ENCODE measurements around the gene PNMT.

The PNMT gene

DNA sequence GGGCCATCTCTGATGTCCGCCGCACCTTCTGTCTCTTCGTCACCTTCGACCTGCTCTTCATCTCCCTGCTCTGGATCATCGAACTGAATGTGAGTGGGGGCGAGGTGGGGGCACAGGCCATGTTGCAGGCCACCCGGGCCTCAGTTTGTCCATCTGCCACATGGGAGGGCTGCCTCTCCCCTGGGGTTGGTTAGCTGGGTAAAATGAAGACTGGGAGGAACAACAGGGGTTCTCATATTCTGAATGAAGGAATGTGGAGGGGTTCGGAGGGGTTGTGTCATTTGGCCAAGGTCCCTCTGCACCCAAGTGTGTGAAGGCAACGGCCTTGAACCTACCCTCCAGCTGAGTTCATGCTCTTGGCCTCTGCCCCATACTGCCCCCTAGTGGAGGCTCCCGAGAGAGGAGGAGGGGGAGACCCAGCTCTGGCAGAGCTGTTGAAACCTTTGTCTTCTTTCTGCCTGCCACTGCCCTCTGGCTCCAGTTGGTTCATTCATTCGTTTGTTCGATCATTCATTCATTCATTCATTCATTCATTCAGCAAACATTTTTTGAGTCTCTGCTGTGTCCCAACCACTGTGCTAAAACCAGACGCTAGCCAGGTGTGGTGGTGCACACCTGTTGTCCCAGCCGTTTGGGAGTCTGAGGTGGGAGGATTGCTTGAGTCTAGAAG is 14.5 kb upstream of the PNMT start:
- peak; percentile 20 to 39 for DNase-seq

DNA sequence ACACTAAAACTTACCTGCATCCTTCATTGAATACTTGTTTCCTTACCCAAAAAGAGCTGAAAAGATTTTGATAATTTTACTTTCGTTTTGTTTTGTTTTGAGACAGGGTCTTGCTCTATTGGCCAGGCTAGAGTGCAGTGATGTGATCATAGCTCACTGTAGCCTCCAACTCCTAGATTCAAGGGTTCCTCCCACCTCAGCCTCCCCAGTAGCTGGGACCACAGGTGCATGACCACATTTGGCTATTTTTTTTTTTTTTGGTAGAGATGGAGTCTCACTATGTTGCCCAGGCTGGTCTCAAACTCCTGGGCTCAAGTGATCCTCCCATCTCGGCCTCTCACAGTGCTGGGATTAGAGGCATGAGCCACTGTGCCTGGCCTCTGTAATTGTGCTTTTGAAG is 13.1 kb upstream of the PNMT start:
- DNase-seq = no peak

DNA sequence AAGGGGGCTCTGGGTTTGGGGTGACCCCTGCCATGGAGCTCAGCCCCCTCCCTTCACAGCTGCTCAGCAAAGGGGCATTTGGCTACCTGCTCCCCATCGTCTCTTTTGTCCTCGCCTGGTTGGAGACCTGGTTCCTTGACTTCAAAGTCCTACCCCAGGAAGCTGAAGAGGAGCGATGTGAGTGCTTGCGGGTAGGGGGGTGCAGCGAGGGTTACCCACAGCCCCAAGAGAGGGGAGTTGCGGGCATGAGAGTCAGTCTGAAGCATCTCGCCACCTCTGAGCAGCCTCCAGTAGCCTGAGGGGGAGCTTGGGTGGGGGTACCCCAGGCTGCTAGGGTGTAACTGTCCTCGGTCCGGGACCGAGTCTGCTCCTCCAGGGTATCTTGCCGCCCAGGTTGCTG is 9.9 kb upstream of the PNMT start:
- no peak for DNase-seq

DNA sequence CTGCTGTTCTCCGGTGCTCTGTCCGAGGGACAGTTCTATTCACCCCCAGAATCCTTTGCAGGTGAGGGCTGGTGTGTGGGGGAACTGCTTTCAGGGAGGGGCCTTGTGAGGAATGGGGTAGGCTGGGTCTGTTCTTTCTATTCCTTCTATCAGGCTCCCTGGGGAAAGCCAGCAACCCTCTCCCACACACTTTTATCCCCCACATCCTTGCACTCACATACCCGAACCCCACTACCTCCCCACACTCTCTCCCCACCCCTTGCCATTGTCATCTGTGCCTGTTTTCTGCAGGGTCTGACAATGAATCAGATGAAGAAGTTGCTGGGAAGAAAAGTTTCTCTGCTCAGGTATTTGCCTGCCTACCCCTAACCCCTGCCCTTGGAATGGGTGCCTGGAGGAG is 9.5 kb upstream of the PNMT start:
- no peak for DNase-seq

DNA sequence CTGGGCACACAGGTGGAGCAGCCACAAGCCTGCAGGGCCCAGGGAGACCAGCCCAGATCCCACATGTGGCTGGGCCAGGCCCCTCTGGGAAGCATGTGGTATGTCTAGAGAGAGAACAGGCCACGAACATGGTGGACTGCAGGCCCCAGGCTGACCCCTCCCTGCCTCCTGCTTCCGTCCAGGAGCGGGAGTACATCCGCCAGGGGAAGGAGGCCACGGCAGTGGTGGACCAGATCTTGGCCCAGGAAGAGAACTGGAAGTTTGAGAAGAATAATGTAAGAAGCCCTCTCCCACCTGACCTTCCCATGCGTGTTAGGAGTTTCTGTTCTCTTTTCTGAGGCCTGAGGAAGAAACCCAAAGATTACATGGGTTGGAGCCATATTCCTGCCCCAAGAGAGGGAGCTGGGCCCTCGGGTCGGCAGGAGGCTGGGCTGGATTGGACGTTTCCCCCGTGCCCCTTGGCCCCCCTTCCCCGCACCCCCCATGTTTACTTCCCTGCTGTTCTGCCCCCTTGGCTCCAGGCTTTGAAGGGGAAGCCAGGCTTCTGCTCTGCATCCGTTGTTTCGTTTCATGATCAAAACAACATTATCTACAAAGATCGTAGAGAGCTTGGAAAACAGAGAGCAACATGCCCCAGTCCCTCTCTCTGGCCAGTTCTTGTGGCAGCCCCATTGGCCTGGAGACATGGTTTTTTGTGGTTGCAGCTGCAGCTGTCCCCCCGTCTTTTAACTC is 8.8 kb upstream of the PNMT start:
- DNase-seq = no peak

DNA sequence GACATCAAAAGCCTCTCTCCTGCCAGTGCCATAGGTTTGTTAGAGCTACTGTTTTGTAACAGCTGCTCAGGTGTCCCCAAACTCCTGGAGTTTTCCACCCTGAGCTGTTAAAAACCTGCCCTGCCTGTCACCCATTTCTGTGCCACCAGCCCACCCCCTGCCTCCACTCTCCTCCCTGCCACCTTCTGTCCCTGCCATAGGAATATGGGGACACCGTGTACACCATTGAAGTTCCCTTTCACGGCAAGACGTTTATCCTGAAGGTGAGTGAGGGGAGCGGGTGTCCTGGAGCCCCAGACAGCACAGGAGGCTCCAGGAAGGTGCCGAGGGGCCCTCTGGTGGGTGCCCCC is 8.3 kb upstream of the PNMT start:
- DNase-seq = no peak

DNA sequence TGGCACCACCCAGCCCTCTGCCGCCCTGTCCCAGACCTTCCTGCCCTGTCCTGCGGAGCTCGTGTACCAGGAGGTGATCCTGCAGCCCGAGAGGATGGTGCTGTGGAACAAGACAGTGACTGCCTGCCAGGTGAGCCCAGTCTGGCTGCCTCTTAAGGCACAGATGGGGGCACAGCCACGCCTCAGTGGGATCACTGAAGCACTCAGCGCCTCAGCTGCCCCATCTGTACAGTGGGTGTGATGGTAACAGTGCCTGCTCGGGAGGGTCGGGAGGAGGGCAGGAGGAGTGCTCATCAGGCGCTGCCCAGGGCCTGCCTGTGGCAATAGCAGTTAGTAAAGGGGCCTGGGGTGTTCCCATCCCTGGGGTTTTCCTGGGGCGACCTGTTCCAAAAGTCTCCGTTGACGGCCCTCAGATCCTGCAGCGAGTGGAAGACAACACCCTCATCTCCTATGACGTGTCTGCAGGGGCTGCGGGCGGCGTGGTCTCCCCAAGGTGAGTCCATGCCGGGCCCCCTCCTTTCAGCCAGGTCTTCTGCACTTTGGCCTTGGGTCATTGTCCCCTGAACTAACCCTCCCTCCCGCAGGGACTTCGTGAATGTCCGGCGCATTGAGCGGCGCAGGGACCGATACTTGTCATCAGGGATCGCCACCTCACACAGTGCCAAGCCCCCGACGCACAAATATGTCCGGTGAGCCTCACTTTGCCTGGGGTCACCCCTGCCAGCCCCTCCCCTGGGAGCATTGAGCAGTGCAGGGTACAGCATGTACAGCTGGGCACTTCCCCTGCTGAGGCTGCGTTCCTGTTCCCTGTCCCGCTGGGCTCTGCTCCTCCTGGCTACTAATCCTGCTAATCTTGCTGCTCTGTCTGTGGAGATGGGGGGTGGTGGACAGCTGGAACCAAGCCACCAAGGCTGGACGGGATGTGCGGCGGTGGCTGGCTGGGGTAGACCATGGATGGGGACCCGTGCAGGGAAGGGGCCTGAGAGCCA is 7.6 kb upstream of the PNMT start:
- DNase-seq = peak; percentile 53 to 76

DNA sequence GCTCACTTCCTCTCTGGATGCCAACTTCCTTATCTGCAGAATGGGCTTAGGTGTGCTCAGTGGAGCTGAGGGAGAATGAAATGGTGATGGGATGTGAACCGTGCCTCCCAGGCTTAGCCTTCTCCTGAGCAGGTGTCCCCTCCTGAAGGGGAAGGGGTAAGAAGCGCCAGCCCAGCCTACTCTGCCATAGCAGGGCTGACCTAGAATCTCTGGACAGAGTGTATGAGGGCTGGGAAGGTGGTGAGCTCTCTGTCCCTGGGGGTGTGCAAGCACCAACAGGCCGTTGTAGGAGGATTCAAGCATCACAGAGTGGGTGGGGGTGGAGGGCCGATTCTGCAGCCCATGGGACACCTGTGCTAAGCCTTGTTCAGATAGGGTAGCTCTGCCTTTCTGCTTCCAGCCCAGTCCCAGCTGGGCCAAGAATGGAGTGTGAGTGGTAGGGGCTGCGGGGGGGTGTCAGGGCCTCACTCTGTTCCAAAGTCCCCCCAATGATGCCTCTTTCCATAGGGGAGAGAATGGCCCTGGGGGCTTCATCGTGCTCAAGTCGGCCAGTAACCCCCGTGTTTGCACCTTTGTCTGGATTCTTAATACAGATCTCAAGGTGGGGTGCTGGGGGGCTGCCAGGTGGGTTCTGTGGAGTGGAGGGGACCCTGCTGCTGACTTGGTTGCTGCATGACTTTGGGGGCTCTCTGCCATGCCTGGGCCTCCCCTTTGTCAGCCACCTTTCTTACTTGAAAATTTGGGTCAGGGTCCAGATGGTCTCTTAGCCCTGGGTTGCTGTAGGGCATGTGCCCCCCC is 6.3 kb upstream of the PNMT start:
- DNase-seq = no peak

DNA sequence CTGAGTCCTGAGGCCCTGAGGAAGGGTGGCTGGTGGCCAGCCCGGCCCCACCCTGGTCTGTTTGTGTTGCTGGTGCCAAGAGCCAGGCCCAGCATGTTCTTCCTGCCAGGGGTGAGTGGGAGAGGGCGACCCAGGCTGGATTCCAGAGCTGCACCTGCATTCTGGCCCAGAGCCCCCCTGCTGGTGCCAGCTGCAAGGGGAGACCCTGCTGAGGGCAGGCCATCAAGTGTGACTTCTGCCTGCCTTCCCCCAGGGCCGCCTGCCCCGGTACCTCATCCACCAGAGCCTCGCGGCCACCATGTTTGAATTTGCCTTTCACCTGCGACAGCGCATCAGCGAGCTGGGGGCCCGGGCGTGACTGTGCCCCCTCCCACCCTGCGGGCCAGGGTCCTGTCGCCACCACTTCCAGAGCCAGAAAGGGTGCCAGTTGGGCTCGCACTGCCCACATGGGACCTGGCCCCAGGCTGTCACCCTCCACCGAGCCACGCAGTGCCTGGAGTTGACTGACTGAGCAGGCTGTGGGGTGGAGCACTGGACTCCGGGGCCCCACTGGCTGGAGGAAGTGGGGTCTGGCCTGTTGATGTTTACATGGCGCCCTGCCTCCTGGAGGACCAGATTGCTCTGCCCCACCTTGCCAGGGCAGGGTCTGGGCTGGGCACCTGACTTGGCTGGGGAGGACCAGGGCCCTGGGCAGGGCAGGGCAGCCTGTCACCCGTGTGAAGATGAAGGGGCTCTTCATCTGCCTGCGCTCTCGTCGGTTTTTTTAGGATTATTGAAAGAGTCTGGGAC is 5.5 kb upstream of the PNMT start:
- no peak for DNase-seq

DNA sequence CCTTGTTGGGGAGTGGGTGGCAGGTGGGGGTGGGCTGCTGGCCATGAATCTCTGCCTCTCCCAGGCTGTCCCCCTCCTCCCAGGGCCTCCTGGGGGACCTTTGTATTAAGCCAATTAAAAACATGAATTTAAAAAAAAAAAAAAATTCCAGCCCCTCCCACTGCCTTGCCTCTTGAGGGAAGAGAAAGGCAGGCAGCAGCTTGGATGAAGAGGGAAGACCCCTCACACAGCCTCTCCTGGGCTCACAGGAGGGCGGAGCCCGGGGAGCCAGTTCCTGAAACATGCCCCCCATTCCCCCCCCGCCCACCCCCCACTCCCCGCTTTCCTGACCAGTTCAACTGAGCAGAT is 4.9 kb upstream of the PNMT start:
- no peak for DNase-seq

DNA sequence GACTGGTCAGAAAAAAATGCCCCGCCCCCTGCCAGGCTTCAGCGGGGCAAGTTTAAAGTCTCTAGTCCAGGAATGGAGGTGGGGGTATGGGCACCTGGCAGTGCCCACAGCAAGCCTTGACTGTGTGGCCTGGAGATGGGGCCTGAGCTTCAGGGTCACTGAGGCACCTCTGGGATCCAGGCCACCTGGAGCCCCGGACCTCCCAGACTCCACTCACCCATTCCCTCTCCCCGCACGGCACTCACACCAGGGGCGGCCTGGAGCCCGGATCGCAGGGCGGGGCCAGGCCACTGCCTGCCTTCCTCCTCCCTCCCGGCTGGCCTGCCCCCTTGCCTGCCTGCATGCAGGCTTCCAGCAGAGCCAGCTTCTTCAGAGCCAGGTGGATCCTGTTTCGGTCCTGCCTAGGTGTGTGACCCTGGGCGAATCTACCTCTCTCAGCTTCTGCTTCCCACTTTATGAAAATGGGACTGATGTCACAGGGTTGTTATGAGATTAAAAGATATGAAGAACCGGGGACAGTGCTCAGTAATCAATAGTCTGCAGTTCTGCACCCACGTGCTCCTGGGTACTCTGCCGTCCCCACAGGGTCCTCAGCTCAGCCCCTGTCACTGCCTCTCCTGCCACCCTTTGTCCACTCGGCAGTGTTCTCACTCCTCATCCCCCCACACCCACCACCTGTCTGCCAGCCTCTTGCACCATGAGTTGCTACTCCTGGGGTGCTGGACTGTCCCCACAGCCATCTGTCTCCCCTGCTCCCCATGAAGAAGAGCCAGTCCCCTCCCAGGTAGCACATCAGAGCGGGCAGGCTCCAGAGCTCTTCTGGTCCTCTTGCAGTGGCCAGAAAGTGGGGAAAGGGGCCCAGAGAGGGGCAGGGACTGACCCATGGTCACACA is 4.3 kb upstream of the PNMT start:
- no peak for DNase-seq

DNA sequence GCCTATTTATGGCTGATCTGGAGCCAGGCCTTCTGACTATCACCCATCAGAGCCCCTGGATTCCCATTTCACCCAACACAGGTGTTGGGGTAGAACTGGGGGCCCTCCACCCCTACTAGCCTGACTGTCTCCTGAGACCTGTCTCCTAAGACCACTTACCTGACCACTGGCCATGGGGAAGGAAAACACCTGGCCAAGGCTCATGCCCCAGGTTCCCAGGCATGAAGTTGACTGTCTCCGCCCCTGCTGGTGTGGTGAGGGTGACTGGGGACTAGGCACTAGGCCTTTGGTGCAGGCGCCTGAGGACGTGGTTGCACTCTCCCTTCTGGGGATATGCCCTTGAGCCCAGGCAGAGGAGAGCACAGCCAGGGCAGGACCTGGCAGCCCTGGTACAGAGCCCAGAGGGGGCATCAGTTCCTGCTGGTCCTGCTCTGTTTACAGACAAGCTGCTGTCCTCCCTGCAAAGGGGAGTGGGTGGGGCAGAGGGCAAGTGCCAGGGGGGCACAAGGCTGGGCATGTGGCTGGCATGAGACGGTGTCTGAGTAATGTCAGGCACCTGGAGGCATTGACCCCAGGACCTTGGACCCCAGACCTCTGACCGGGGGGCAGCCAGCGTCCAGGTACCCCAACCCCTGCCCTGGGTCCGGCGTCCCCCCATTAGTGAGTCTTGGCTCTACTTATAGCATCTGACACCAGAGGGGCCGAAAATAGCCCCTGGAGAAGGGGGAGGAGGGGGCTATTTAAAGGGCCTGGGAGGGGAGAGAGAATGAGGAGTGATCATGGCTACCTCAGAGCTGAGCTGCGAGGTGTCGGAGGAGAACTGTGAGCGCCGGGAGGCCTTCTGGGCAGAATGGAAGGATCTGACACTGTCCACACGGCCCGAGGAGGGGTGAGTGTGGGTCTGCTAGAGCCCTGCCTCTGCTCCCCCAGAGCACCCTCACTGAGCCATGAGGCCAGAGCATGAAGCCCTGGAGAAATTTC is 3.4 kb upstream of the PNMT start, which contains the start of gene TCAP:
Gene TCAP (plus strand): TSS at position 769 of the 981 bp plus-strand sequence. CDS start 11 bp downstream, at position 780.
- no peak for DNase-seq

DNA sequence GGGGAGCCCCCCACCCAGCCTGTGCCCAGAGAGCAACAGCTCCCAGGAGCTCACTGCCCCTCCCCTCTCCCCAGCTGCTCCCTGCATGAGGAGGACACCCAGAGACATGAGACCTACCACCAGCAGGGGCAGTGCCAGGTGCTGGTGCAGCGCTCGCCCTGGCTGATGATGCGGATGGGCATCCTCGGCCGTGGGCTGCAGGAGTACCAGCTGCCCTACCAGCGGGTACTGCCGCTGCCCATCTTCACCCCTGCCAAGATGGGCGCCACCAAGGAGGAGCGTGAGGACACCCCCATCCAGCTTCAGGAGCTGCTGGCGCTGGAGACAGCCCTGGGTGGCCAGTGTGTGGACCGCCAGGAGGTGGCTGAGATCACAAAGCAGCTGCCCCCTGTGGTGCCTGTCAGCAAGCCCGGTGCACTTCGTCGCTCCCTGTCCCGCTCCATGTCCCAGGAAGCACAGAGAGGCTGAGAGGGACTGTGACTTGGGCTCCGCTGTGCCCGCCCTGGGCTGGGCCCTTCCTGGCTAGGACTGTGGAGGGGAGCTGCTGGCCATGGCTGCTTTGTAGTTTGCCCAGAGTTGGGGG is 2.5 kb upstream of the PNMT start:
- DNase-seq = peak; percentile 70 to 83

DNA sequence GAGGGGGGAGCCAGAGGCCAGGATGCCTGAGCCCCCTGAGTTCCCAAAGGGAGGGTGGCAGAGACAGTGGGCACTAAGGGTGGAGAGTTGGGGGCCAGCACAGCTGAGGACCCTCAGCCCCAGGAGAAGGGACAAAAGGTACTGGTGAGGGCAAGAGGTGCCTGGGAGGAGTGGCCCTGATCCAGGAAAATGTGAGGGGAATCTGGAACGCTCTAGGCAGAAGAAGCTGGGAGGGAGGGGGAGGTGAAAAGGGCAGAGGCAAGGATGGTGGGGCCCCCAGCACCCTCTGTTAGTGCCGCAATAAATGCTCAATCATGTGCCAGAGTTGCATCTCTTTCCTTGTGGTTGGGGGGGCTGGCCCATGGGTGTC is 2.0 kb upstream of the PNMT start:
- DNase-seq = no peak

DNA sequence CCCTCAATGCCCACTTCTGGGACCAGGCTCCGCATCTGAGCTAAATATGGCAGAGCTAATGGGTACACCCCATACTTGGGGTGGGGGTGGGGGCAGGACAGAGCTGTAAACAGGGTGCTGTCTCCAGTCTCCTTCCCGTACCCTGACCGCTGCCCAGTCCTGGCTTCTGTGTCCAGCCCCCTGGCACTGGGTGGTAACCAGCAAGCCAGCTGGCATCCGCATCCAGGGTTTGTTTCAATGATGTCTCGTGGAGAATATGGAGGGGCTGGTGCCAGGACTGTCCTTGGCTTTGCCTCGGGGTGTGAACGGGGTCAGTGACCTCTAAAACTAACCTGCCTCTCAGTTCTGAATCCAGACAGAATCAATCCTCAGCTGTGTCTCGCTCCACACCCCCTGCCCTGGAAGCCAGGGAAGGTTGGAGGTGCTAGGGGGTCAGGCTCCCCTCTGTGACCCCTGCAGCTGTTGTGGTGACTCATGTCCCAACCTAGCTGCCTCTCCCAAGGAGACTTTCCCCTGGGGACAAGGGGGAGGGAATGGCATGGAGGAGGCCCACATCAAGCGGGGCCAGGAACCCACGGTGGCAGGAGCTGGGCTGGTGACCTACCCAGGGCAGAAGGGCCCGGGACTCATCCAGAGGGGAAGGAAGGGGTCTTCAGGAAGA is 1.5 kb upstream of the PNMT start:
- DNase-seq = no peak

DNA sequence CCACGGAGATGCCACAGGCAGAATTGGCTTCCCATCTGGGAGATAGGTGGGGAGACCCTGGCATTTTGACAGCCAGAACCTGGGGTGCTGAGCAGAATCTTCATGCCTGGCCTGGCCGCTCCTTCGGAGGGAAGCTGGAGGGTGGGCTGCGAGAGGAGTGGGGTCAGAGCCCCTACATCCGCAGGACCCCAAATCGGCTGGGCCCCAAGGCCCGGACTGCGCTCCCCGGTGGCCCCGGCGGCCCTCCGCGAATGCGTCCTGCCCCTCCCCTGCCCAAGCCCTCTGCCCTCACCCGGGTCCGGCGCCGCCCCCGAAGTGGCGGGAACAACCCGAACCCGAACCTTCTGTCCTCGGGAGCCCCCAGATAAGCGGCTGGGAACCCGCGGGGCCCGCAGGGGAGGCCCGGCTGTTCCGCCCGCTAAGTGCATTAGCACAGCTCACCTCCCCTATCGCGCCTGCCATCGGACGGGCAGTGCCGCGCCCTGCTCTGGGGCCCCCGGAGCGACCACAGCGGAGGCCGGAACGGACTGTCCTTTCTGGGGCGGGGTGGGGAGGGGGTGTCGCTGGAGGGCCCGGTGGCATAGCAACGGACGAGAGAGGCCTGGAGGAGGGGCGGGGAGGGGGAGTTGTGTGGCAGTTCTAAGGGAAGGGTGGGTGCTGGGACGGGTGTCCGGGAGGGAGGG is 850 bp upstream of the PNMT start:
- DNase-seq = peak in 1 of 2 experiments; percentile 20

DNA sequence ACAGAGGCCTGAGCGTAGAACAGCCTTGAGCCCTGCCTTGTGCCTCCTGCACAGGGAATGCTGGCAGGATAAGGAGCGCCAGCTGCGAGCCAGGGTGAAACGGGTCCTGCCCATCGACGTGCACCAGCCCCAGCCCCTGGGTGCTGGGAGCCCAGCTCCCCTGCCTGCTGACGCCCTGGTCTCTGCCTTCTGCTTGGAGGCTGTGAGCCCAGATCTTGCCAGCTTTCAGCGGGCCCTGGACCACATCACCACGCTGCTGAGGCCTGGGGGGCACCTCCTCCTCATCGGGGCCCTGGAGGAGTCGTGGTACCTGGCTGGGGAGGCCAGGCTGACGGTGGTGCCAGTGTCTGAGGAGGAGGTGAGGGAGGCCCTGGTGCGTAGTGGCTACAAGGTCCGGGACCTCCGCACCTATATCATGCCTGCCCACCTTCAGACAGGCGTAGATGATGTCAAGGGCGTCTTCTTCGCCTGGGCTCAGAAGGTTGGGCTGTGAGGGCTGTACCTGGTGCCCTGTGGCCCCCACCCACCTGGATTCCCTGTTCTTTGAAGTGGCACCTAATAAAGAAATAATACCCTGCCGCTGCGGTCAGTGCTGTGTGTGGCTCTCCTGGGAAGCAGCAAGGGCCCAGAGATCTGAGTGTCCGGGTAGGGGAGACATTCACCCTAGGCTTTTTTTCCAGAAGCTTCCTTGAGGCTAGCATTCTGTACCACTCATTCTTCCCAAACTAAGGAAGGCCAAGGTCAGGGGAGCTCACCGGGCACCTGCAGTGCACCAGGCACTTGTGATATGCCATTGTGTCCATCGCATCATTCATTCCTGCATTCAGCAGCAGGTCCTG is 1.9 kb downstream of the PNMT start:
- DNase-seq = no peak

Data from NCI-H524 (cell line).